K562 (cell line): ENCODE measurements around the gene ARHGAP22.

Experiments
- ARHGAP35 ChIP-seq: fragments of 450-650 bp; IDR thresholded peaks from 2 replicates; pipeline ENCODE4 v1.6.1; 2018; ENCODE audit not compliant: partially characterized antibody
- TBL1XR1 ChIP-seq, 2 experiments: IDR thresholded peaks; 2 replicates each; pipeline ENCODE4 v1.6.1; 2012; ENCODE audit warnings: improper control_type of control experiment in 2 of 2, low read length in 2 of 2, mild to moderate bottlenecking in 1 of 2

GRCh38 chr10:48505394-48506112 lies 99.3 kb downstream of the ARHGAP22 start:
- TF ChIP-seq ARHGAP35 (no peak), TBL1XR1 (IDR thresholded peaks at IDR 0.05; ENCODE audit: low read length in 2 of 2) (no peak)
